HG03097 (cell line): ENCODE measurements around the gene LRRC45.

ENCODE experiments used
- ATAC-seq: cut with Tn5 transposase; IDR thresholded peaks from one replicate; pipeline ENCODE4 v1.9.1; 2021; ENCODE audit not compliant: unreplicated experiment, low FRiP score

The LRRC45 gene

GRCh38 chr17:82006468-82007227 is 16.5 kb upstream of the LRRC45 start:
- no peak for ATAC-seq

- ATAC-seq, result no peak
Measured at GRCh38 chr17:82007228-82007494, 15.9 kb upstream of the LRRC45 start.

- no peak for ATAC-seq
Measured at GRCh38 chr17:82007495-82008257, 15.4 kb upstream of the LRRC45 start.

- ATAC-seq, result no peak
Measured at GRCh38 chr17:82008258-82008940, 14.7 kb upstream of the LRRC45 start.

- ATAC-seq, result no peak
Measured at GRCh38 chr17:82008941-82009405, 14.1 kb upstream of the LRRC45 start.

- ATAC-seq, result no peak
Measured at GRCh38 chr17:82009413-82009812, 13.7 kb upstream of the LRRC45 start.

GRCh38 chr17:82010575-82011525 is 12.3 kb upstream of the LRRC45 start:
- ATAC-seq, result no peak

GRCh38 chr17:82011617-82012187 is 11.4 kb upstream of the LRRC45 start:
- ATAC-seq, result no peak

- ATAC-seq, result no peak
Measured at GRCh38 chr17:82012261-82012639, 10.9 kb upstream of the LRRC45 start.

- no peak for ATAC-seq
Measured at GRCh38 chr17:82012640-82013295, 10.3 kb upstream of the LRRC45 start.

- ATAC-seq, result no peak
Measured at GRCh38 chr17:82013341-82013740, 9.8 kb upstream of the LRRC45 start.

GRCh38 chr17:82013772-82014321 is 9.3 kb upstream of the LRRC45 start:
- no peak for ATAC-seq

- ATAC-seq, result no peak
Measured at GRCh38 chr17:82014432-82014831, 8.7 kb upstream of the LRRC45 start.

GRCh38 chr17:82014971-82015310 is 8.2 kb upstream of the LRRC45 start:
- ATAC-seq, result no peak

- ATAC-seq, result no peak
Measured at GRCh38 chr17:82015311-82015971, 7.7 kb upstream of the LRRC45 start.

GRCh38 chr17:82016061-82016874 is 6.8 kb upstream of the LRRC45 start:
- no peak for ATAC-seq

GRCh38 chr17:82016875-82017459 is 6.1 kb upstream of the LRRC45 start:
- ATAC-seq, result no peak
